ENCODE results near the gene MOV10. TPM values are rescaled to one million over a fixed set of nuclear protein-coding genes. Genes with fewer than 3 reads are reported as not detected.
"Not testable (repeated sequence)": the region's sequence is repeated elsewhere in the genome, so short reads cannot be mapped to it uniquely, and the experiment has no call there.

Gene MOV10
- total and polyA plus RNA-seq, 2 donors (not counting 1 experiment from before 2014, with no cell fraction given): 31.0 to 46.2 TPM

DNA sequence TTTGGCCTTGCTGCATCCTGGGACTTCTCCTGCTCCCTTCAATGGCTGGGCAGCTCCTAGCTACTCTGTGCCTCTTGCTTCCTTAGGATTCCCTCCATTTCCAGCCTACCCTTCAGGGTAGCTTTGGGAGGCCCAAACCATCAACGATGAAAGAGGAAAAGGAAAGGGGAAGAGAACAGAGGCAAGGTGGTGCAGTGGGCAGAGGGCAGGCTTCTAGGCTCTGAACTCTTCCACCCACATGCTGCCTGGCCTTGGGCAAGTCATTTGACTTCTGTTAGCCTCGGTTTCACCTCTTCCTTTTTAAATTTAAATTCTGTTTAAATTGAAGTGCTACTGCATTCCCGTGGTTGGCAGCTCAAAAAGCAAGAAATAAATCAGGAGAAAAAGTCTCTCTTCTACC is 46.3 kb downstream of the MOV10 start:
- Mint-ChIP-seq H3K4me1 (peaks cover 22% of the 10 kb centered on the region), H3K27me3 (peaks cover 36% of the 10 kb centered on the region), H3K4me3 (no peak overlapping the region), H3K27ac (no peak overlapping the region), H3K9me3 (ENCODE audit: insufficient read depth) (no peaks in the 10 kb centered on the region)
- H3K79me2 ChIP-seq (ENCODE audit: control insufficient read depth, insufficient read depth, low read length): no peaks in the 10 kb centered on the region
- ChIA-PET POLR2A (no interaction called here), CTCF (interaction anchor here (0.7 to 9.7 kb wide), 7 partner anchors 13 to 353 kb away, joined by 3 to 109 read pairs (median 3); partner anchors contain the start of gene LRIG2)
- no CpG with 5 or more reads among the region's 3 CpGs for WGBS (ENCODE audit: insufficient coverage)
- no peaks in the 10 kb centered on the region for H3K9me3 ChIP-seq (ENCODE audit: control extremely low read depth in 1 of 3, control insufficient read depth in 2 of 3, insufficient read depth in 1 of 3, low read length in 2 of 3)
- H2AFZ ChIP-seq (ENCODE audit: insufficient read depth, low read depth, low read length, poor library complexity, severe bottlenecking): no peak overlapping the region
- TF ChIP-seq, protein P1, sequence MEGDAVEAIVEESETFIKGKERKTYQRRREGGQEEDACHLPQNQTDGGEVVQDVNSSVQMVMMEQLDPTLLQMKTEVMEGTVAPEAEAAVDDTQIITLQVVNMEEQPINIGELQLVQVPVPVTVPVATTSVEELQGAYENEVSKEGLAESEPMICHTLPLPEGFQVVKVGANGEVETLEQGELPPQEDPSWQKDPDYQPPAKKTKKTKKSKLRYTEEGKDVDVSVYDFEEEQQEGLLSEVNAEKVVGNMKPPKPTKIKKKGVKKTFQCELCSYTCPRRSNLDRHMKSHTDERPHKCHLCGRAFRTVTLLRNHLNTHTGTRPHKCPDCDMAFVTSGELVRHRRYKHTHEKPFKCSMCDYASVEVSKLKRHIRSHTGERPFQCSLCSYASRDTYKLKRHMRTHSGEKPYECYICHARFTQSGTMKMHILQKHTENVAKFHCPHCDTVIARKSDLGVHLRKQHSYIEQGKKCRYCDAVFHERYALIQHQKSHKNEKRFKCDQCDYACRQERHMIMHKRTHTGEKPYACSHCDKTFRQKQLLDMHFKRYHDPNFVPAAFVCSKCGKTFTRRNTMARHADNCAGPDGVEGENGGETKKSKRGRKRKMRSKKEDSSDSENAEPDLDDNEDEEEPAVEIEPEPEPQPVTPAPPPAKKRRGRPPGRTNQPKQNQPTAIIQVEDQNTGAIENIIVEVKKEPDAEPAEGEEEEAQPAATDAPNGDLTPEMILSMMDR (IDR thresholded peaks at IDR 0.05): no peak
- TF ChIP-seq EZH2 (IDR thresholded peaks at IDR 0.05; ENCODE audit: borderline replicate concordance, insufficient read depth, low read depth, low read length, poor library complexity, severe bottlenecking): no peak
- no peaks in the 10 kb centered on the region for H4K20me1 ChIP-seq (ENCODE audit: control insufficient read depth, insufficient read depth, low read length, poor library complexity, severe bottlenecking)
- no peak overlapping the region for H3K27ac ChIP-seq (ENCODE audit: low read length in 2 of 2)
- no peak for ATAC-seq (ENCODE audit: low read depth)
- H3K9ac ChIP-seq (ENCODE audit: low read length): no peak overlapping the region
- intact Hi-C loops (cut with micrococcal nuclease): no loop called here
- no peak overlapping the region for H3K4me3 ChIP-seq (ENCODE audit: control extremely low read depth in 1 of 5, extremely low read depth in 1 of 5, insufficient read depth in 1 of 5, low read depth in 2 of 5, low read length in 4 of 5)
- peaks cover 0 to 22% (median 12%) of the 10 kb centered on the region in 4 experiments for H3K27me3 ChIP-seq (replicated peaks in 1 of 4; ENCODE audit: control extremely low read depth in 1 of 4, control insufficient read depth in 3 of 4, insufficient read depth in 4 of 4, low read length in 3 of 4)
- no peak for DNase-seq
- H3K4me2 ChIP-seq (replicated peaks; ENCODE audit: low read depth, low read length, poor library complexity, severe bottlenecking): no peak overlapping the region
- peaks cover 13 to 32% of the 10 kb centered on the region in 2 donors for H3K4me1 ChIP-seq (ENCODE audit: control insufficient read depth in 2 of 2, insufficient read depth in 2 of 2, low read length in 2 of 2)
- H3K36me3 ChIP-seq (replicated peaks in 1 of 2; ENCODE audit: control extremely low read depth in 1 of 2, control insufficient read depth in 1 of 2, extremely low read depth in 1 of 2, insufficient read depth in 2 of 2, low read length in 1 of 2): no peaks in the 10 kb centered on the region

DNA sequence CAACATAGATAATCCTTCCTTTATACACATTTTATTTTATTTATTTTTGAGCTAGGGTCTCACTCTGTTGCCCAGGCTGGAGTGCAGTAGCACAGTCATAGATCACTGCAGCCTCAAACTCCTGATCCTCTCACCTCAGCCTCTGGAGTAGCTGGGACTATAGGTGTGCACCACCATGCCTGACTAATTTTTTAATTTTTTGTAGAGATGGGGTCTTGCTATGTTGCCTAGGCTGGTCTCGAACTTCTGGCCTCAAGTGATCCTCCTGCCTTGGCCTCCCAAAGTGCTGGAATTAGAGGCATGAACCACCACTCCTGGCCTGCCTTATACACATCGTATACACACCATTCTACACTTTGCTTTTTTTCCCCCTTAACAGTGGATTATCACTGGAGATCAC is 46.8 kb downstream of the MOV10 start:
- DNase-seq; H3K79me2 ChIP-seq (ENCODE audit: control insufficient read depth, insufficient read depth, low read length); H3K4me3 ChIP-seq (ENCODE audit: control extremely low read depth in 1 of 5, extremely low read depth in 1 of 5, insufficient read depth in 1 of 5, low read depth in 2 of 5, low read length in 4 of 5); H3K36me3 ChIP-seq (replicated peaks in 1 of 2; ENCODE audit: control extremely low read depth in 1 of 2, control insufficient read depth in 1 of 2, extremely low read depth in 1 of 2, insufficient read depth in 2 of 2, low read length in 1 of 2); H4K20me1 ChIP-seq (ENCODE audit: control insufficient read depth, insufficient read depth, low read length, poor library complexity, severe bottlenecking); H3K9me3 Mint-ChIP-seq (ENCODE audit: insufficient read depth); H3K4me2 ChIP-seq (replicated peaks; ENCODE audit: low read depth, low read length, poor library complexity, severe bottlenecking); H3K4me3 Mint-ChIP-seq; intact Hi-C loops (cut with micrococcal nuclease); POLR2A ChIA-PET; H3K27ac ChIP-seq (ENCODE audit: low read length in 2 of 2); H3K9ac ChIP-seq (ENCODE audit: low read length); ATAC-seq (ENCODE audit: low read depth); H3K27ac Mint-ChIP-seq; H2AFZ ChIP-seq (ENCODE audit: insufficient read depth, low read depth, low read length, poor library complexity, severe bottlenecking); H3K9me3 ChIP-seq (ENCODE audit: control extremely low read depth in 1 of 3, control insufficient read depth in 2 of 3, insufficient read depth in 1 of 3, low read length in 2 of 3): not testable (repeated sequence)
- Mint-ChIP-seq H3K27me3 (peaks cover 36% of the 10 kb centered on the region), H3K4me1 (peaks cover 17% of the 10 kb centered on the region)
- Histone ChIP-seq H3K4me1 (ENCODE audit: control insufficient read depth in 2 of 2, insufficient read depth in 2 of 2, low read length in 2 of 2) (peaks cover 8 to 27% of the 10 kb centered on the region in 2 donors), H3K27me3 (replicated peaks in 1 of 4; ENCODE audit: control extremely low read depth in 1 of 4, control insufficient read depth in 3 of 4, insufficient read depth in 4 of 4, low read length in 3 of 4) (peaks cover 0 to 22% (median 12%) of the 10 kb centered on the region in 4 experiments)
- CTCF ChIA-PET: interaction anchor here (0.5 to 9.7 kb wide), 8 partner anchors 10 to 353 kb away, joined by 3 to 109 read pairs (median 3); partner anchors contain the start of gene LRIG2
- 79% methylated on average over 2 of the region's 2 CpGs for WGBS (ENCODE audit: insufficient coverage)
